AG09319 (cell line): ENCODE results near the gene C1orf159.

Source experiments
- DNase-seq: peaks from one replicate; pipeline ENCODE4 v3.0.0-alpha.2; 2010; ENCODE audit warnings: low read depth; ENCODE audit errors: extremely low read depth
- TF ChIP-seq, protein P1 (sequence below): IDR thresholded peaks from 2 replicates; pipeline ENCODE4 v1.5.1; 2011; ENCODE audit warnings: low read depth, mild to moderate bottlenecking, inconsistent platforms, low read length, moderate library complexity

The C1orf159 gene

DNA sequence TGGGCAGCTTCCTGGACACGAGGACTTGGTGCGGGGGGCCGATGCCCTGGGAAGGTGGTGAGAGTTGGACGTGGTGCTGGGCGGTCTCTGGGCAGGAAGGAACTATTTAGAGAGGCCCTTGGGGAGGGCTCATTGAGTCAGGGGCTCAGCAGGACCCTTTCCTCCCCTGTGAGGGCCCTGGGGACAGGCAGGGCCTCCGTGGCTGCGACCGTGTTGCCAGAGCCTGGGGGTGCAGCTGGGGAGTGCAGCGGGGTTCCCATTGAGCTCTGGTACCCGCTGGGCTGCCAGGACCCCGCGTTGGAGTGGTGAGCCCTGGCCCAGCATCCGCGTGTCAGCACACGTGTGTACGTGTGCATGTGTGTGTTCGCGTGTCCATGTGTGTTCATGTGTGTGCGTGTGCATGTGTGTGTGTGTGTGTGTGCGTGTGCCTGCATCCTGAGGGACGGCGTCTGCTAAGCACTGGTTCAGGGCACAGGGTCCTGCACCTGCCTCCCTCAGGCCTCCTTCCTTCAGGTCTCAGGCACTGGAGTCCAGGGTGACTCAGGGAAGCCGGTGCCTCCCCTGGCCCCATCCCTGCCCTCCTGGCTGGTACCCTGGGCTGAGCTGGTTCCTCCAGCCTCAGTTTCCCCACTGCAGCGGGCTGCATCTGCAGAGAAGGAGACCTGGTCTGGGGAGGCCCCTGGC lies 52.5 kb downstream of the C1orf159 start:
- no peak for DNase-seq
- TF ChIP-seq, protein P1, sequence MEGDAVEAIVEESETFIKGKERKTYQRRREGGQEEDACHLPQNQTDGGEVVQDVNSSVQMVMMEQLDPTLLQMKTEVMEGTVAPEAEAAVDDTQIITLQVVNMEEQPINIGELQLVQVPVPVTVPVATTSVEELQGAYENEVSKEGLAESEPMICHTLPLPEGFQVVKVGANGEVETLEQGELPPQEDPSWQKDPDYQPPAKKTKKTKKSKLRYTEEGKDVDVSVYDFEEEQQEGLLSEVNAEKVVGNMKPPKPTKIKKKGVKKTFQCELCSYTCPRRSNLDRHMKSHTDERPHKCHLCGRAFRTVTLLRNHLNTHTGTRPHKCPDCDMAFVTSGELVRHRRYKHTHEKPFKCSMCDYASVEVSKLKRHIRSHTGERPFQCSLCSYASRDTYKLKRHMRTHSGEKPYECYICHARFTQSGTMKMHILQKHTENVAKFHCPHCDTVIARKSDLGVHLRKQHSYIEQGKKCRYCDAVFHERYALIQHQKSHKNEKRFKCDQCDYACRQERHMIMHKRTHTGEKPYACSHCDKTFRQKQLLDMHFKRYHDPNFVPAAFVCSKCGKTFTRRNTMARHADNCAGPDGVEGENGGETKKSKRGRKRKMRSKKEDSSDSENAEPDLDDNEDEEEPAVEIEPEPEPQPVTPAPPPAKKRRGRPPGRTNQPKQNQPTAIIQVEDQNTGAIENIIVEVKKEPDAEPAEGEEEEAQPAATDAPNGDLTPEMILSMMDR, result no peak

DNA sequence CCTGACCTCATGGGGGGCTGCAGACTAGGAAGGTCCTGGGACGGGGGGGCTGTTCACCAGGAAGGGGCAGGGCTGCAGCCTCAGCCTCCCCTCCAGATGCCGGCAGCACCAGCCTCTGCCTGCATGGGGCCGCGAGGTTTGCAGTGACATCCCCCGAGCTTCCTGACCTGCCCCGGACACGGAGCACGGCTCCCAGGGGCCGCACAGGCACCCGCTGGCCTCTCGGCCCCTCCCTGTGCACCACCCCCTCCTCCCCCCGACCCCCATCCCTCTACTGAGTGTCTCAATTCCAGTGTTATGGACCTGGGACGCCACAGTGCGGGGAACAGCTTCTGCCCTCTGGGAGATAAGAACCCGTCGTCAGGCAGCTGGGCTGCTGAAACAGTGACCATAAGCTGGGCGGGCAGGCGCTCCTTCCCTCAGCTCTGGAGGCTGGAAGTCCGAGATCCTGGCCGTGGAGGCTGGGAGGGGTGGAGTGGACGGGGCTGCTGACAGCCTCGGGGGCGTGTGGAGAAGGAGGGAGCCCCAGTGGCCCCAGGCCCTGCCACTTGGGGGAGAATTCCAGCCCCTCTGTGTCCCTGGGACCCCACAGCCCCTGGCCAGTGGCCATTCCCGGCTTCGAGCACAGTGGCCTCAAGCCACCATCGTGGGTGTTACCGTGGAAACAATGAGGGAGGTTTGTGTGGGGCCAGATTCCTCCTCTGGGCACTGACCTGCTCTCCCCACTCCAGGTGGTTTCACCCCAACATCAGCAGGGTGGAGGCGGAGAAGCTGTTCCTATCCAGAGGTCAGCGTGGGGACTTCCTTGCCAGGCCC lies 53.3 kb downstream of the C1orf159 start:
- TF ChIP-seq, protein P1, result no peak
- no peak for DNase-seq

DNA sequence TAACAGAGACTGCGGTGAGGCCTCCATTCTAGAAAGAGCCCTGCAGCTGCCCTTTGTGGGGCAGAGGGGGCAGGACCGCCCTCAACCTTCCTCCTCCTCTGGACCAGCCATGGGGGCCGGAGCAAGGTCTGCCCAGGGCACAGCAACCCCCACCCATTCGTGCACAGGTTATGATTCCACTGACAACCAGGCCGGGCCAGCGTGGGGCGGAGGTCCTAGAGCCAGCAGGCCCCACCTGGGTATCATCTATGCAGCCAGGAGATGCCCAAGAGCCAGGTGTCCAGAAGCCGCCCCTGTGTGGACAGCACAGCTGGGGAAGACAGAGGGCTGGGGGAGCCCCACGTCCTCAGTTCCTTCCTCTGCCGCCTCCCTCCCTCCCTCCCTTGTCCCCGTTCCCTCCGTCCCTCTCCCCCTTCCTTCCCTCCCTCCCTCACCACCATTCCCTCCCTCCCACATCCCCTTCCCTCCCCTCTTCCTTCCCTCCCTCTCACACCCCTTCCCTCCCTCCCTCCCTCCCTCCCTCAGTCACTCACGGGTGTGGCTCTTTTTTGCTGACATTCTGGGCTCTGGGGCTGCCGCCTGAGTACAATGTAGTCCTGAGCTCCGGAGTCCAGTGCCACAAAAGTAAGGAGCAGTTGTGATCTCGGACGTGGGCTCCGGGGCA lies 54.1 kb downstream of the C1orf159 start:
- TF ChIP-seq, protein P1, result no peak
- DNase-seq, result no peak

DNA sequence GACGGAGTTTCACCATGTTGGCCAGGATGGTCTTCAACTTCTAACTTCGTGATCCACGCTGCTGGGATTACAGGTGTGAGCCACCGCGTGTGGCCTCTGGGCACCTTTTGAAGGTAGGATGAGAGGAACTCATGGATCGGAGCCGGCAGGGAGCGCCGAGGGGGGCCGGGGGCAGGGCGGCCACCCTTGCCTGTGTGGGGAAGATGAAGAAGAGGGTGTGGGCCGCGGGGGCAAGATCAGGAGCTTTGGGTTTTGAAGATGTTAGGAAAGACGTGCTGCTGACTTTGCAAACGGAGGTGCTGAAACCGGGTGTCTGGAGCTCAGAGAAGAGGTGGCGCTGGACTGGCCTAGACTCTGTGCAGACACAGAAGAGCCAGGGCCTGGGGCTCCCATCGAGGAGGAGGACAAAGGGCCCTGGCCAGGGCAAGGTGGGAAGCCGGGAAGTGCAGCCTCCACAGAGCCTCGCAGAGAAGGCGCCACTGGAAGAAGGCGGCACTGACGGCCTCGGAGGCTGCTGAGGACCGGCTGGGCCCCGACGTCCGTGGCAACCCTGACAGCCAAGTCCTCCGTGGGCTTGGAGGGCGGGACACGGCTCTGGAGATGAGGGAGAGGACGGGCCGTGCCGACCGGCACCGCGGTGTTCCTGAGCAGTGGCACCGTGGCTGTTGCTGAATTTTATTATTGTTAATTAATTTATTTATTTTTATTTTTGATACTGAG lies 55.4 kb downstream of the C1orf159 start:
- TF ChIP-seq, protein P1, result no peak
- no peak for DNase-seq

DNA sequence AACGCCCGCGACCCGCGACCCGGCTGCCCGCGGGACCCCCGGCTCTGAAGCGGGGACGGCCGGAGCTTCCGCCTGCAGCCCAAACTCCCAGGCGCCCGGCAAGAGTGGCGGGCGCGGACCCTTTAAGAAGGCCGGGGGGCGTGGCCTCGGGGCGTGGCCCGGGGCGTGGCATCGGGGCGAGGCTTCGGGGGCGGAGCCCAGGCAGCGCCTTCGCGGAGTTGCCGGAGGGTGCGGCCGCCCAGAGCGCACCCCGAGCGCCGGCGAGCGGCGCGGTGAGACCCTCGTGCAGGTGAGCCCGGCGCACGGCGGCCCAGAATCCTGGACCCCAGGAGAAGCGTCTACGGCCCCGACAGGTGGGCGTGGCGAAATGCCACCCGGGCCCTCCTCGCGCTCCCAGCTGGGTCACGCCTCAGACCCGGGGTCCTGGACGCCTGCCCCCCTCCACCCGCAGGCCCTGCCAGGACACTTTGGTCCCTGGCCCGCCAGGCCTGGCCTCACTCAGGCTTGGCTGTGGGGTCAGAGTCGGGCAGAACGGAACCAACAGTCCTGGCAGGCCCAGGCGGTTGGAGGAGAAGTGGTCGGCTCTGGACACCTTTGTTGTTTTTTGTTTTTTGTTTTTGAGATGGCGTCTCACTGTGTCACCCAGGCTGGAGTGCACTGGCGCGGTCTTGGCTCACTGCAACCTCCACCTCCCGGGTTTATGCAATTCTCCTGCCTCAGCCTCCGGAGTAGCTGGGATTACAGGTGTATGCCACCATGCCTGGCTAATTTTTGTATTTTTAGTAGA lies 56.2 kb downstream of the C1orf159 start:
- TF ChIP-seq, protein P1, result no peak
- no peak for DNase-seq

DNA sequence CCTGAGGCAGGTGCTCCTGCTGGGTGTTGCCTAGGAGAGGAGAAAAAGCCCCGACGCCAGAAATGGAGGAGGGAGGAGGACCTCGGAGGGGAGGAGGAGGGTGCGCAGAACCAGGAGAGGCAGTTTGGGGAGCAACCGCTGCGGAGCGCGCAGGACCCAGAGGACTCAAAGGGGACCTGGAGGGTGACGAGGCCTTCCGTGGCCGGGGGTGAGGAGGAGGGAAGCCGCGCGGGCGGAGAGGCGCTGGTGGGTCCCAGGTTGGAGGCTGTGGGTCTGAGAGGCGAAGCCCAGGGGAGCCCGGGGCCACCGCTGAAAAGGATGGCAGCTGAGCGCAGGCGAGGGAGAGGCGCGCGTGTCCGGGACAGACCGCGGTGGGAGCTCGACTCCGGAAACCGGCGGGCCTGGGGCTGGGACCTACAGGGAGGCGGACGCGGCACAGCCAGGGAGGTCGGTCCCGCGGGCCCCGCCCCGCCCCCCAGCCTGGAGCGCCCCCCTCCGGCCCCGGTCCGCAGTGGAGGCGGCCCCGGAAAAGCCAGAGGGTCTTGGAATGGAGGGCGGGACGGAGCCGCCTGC lies 56.9 kb downstream of the C1orf159 start:
- TF ChIP-seq, protein P1, result peak; percentile 3
- no peak for DNase-seq
